ENCODE data around the gene FIGNL1.

Gene FIGNL1

GRCh38 chr7:50495746-50496145 is 45.6 kb upstream of the FIGNL1 start:
- H3K36me3 ChIP-seq (replicated peaks), result no peaks in the 10 kb centered on the region
- in situ Hi-C loops (cut with HindIII; ENCODE audit: low pct_ligation_motif_present, low sequenced_read_pairs), result no loop called here
- DNase-seq, result no peak

GRCh38 chr7:50492770-50493519 is 42.8 kb upstream of the FIGNL1 start:
- Histone ChIP-seq H3K4me3 (ENCODE audit: low read depth, low read length) (no peak overlapping the region), H3K27ac (no peak overlapping the region), H3K27me3 (replicated peaks) (no peaks in the 10 kb centered on the region), H3K36me3 (replicated peaks) (no peaks in the 10 kb centered on the region)
- no peak for TF ChIP-seq CTCF (IDR thresholded peaks at IDR 0.05; ENCODE audit: low read depth, low read length, missing control alignments)
- no peak for DNase-seq
- in situ Hi-C loops (cut with HindIII; ENCODE audit: low pct_ligation_motif_present, low sequenced_read_pairs), result no loop called here

More at GRCh38 chr7:50495746-50496145, 45.6 kb upstream of the FIGNL1 start:
- no peak overlapping the region for H3K4me3 ChIP-seq (ENCODE audit: low read depth, low read length)
- H3K27ac ChIP-seq, result no peak overlapping the region
- TF ChIP-seq CTCF (IDR thresholded peaks at IDR 0.05; ENCODE audit: low read depth, low read length, missing control alignments), result no peak
- H3K27me3 ChIP-seq (replicated peaks), result no peaks in the 10 kb centered on the region

GRCh38 chr7:50491943-50492342 is 41.8 kb upstream of the FIGNL1 start:
- Histone ChIP-seq H3K36me3 (replicated peaks) (no peaks in the 10 kb centered on the region), H3K27me3 (replicated peaks) (no peaks in the 10 kb centered on the region), H3K4me3 (ENCODE audit: low read depth, low read length) (no peak overlapping the region), H3K27ac (no peak overlapping the region)
- DNase-seq, result no peak
- in situ Hi-C loops (cut with HindIII; ENCODE audit: low pct_ligation_motif_present, low sequenced_read_pairs), result no loop called here
- no peak for TF ChIP-seq CTCF (IDR thresholded peaks at IDR 0.05; ENCODE audit: low read depth, low read length, missing control alignments)

GRCh38 chr7:50491209-50491608 is 41.1 kb upstream of the FIGNL1 start:
- H3K36me3 ChIP-seq (replicated peaks), result no peaks in the 10 kb centered on the region
- DNase-seq, result no peak
- TF ChIP-seq CTCF (IDR thresholded peaks at IDR 0.05; ENCODE audit: low read depth, low read length, missing control alignments), result no peak
- no peak overlapping the region for H3K4me3 ChIP-seq (ENCODE audit: low read depth, low read length)
- no peaks in the 10 kb centered on the region for H3K27me3 ChIP-seq (replicated peaks)
- no peak overlapping the region for H3K27ac ChIP-seq
- in situ Hi-C loops (cut with HindIII; ENCODE audit: low pct_ligation_motif_present, low sequenced_read_pairs), result no loop called here

GRCh38 chr7:50488379-50488778 is 38.2 kb upstream of the FIGNL1 start:
- no peak for TF ChIP-seq CTCF (IDR thresholded peaks at IDR 0.05; ENCODE audit: low read depth, low read length, missing control alignments)
- H3K4me3 ChIP-seq (ENCODE audit: low read depth, low read length), result no peak overlapping the region
- H3K36me3 ChIP-seq (replicated peaks), result no peaks in the 10 kb centered on the region
- H3K27me3 ChIP-seq (replicated peaks), result no peaks in the 10 kb centered on the region
- no peak for DNase-seq
- in situ Hi-C loops (cut with HindIII; ENCODE audit: low pct_ligation_motif_present, low sequenced_read_pairs), result no loop called here
- no peak overlapping the region for H3K27ac ChIP-seq

GRCh38 chr7:50486512-50486911 is 36.4 kb upstream of the FIGNL1 start:
- in situ Hi-C loops (cut with HindIII; ENCODE audit: low pct_ligation_motif_present, low sequenced_read_pairs), result no loop called here
- no peaks in the 10 kb centered on the region for H3K27me3 ChIP-seq (replicated peaks)
- DNase-seq, result no peak
- no peaks in the 10 kb centered on the region for H3K36me3 ChIP-seq (replicated peaks)
- H3K27ac ChIP-seq, result no peak overlapping the region
- TF ChIP-seq CTCF (IDR thresholded peaks at IDR 0.05; ENCODE audit: low read depth, low read length, missing control alignments), result no peak
- H3K4me3 ChIP-seq (ENCODE audit: low read depth, low read length), result no peak overlapping the region

Measured in brain microvascular endothelial cell (primary cell).